ENCODE results near the gene NR0B2.
A peak's percentile ranks its signal among the peaks of the same experiment; 100 is the strongest.

The NR0B2 gene

DNA sequence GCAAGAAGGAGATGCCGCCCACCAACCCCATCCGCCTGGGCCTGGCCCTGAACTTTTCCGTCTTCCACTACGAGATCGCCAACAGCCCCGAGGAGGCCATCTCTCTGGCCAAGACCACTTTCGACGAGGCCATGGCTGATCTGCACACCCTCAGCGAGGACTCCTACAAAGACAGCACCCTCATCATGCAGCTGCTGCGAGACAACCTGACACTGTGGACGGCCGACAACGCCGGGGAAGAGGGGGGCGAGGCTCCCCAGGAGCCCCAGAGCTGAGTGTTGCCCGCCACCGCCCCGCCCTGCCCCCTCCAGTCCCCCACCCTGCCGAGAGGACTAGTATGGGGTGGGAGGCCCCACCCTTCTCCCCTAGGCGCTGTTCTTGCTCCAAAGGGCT lies 50.1 kb downstream of the NR0B2 start:
- peaks cover 15% of the 10 kb centered on the region for H3K36me3 ChIP-seq (ENCODE audit: low read depth)
- H3K27ac ChIP-seq (ENCODE audit: poor library complexity, severe bottlenecking), result peak overlapping the region; percentile 98
- H3K4me1 ChIP-seq (ENCODE audit: insufficient read depth, poor library complexity, severe bottlenecking), result peaks cover 47% of the 10 kb centered on the region
- no peaks in the 10 kb centered on the region for H3K27me3 ChIP-seq (ENCODE audit: insufficient read depth, poor library complexity, severe bottlenecking)
- H3K4me3 ChIP-seq (ENCODE audit: severe bottlenecking), result peak overlapping the region; percentile 80
- H3K9me3 ChIP-seq (ENCODE audit: severe bottlenecking), result no peaks in the 10 kb centered on the region
- ATAC-seq (ENCODE audit: low read depth) (no peak), DNase-seq (ENCODE audit: low spot score) (no peak)
- TF ChIP-seq, protein P1, sequence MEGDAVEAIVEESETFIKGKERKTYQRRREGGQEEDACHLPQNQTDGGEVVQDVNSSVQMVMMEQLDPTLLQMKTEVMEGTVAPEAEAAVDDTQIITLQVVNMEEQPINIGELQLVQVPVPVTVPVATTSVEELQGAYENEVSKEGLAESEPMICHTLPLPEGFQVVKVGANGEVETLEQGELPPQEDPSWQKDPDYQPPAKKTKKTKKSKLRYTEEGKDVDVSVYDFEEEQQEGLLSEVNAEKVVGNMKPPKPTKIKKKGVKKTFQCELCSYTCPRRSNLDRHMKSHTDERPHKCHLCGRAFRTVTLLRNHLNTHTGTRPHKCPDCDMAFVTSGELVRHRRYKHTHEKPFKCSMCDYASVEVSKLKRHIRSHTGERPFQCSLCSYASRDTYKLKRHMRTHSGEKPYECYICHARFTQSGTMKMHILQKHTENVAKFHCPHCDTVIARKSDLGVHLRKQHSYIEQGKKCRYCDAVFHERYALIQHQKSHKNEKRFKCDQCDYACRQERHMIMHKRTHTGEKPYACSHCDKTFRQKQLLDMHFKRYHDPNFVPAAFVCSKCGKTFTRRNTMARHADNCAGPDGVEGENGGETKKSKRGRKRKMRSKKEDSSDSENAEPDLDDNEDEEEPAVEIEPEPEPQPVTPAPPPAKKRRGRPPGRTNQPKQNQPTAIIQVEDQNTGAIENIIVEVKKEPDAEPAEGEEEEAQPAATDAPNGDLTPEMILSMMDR (IDR thresholded peaks at IDR 0.05; ENCODE audit: poor library complexity, severe bottlenecking), result no peak

- Histone ChIP-seq H3K9me3 (ENCODE audit: severe bottlenecking) (no peaks in the 10 kb centered on the region), H3K36me3 (ENCODE audit: low read depth) (peaks cover 15% of the 10 kb centered on the region), H3K27me3 (ENCODE audit: insufficient read depth, poor library complexity, severe bottlenecking) (no peaks in the 10 kb centered on the region), H3K4me3 (ENCODE audit: severe bottlenecking) (peak within 1 kb of the TSS; percentile 80), H3K27ac (ENCODE audit: poor library complexity, severe bottlenecking) (peak within 1 kb of the TSS; percentile 98), H3K4me1 (ENCODE audit: insufficient read depth, poor library complexity, severe bottlenecking) (peaks cover 54% of the 10 kb centered on the region)
- peak; percentile 96 for DNase-seq (ENCODE audit: low spot score)
- ATAC-seq (ENCODE audit: low read depth), result peak; percentile 59
- TF ChIP-seq, protein P1 (IDR thresholded peaks at IDR 0.05; ENCODE audit: poor library complexity, severe bottlenecking), result peak; percentile 94
These were observed 50.7 kb downstream of the NR0B2 start, which contains the start of gene SFN for GRCh38 chr1:26862781-26863684. Gene SFN, plus strand, starts transcription at chr1:26863149. Its CDS starts 64 bp downstream, at chr1:26863213.

DNA sequence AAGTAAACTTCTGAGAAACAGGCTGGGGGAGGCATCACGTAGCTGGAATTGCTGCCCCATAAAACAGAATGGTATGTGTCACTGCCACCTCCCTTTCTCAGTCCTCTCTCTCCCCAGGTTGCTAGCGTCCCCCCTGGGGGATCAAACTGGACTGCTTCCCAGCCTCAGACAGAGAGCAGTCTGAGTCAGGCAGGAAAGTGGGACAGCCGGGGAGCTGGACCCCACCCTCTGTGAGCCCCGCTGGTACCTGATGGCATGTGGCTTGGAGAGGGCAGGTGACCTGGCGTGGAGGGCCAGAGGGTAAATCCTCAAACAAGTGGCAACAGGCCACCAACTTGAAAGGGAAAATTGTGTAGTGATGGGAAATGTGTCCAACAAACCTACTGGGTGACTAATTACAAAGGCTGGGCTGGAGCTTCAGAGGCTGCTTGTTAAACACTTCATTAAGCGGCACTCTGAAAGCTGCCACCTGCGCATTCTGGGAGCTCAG lies 51.8 kb downstream of the NR0B2 start:
- Histone ChIP-seq H3K27ac (ENCODE audit: poor library complexity, severe bottlenecking) (peak overlapping the region; percentile 98), H3K9me3 (ENCODE audit: severe bottlenecking) (no peaks in the 10 kb centered on the region), H3K27me3 (ENCODE audit: insufficient read depth, poor library complexity, severe bottlenecking) (no peaks in the 10 kb centered on the region), H3K4me3 (ENCODE audit: severe bottlenecking) (no peak overlapping the region), H3K36me3 (ENCODE audit: low read depth) (peaks cover 15% of the 10 kb centered on the region), H3K4me1 (ENCODE audit: insufficient read depth, poor library complexity, severe bottlenecking) (peaks cover 53% of the 10 kb centered on the region)
- ATAC-seq (ENCODE audit: low read depth), result no peak
- no peak for DNase-seq (ENCODE audit: low spot score)
- TF ChIP-seq, protein P1 (IDR thresholded peaks at IDR 0.05; ENCODE audit: poor library complexity, severe bottlenecking), result no peak
